Measurements from ENCODE around the gene LRCH3. TPM values are rescaled to one million over a fixed set of nuclear protein-coding genes. Genes with fewer than 3 reads are reported as not detected.

The LRCH3 gene
- total and polyA plus RNA-seq, 12 donors, result 7.4 to 54.9 (median 40.8) TPM

DNA sequence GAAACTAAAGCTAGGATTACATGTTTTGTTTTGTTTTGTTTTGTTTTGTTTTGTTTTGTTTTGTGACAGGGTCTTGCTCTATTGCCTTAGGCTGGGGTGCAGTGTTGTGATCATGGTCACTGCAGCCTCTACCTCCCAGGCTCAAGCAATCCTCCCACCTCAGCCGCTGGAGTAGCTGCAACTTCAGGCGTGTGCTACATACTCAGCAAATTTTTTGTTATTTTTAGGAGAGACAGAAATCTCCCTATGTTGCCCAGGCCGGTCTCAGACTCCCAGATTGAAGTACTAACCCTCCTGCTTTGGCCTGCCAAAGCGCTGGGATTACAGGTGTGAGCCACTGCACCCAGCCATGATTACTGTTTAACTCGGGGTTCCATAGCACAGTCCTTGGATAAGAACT is 50.7 kb downstream of the LRCH3 start:
- Histone ChIP-seq H3K27me3 (no peaks in the 10 kb centered on the region), H3K4me1 (replicated peaks in 1 of 2) (peaks cover 0 to 5% of the 10 kb centered on the region in 2 donors), H3K36me3 (replicated peaks in 1 of 2) (peaks cover 0 to 64% of the 10 kb centered on the region in 2 donors), H3K27ac (no peak overlapping the region), H3K9me3 (replicated peaks in 1 of 3) (no peaks in the 10 kb centered on the region), H3K4me3 (no peak overlapping the region)
- 91 to 98% (median 95%) methylated on average over 5 of the region's 5 CpGs for WGBS, 4 donors
- no peak for TF ChIP-seq POLR2A (IDR thresholded peaks at IDR 0.05)
- TF ChIP-seq, protein P1, sequence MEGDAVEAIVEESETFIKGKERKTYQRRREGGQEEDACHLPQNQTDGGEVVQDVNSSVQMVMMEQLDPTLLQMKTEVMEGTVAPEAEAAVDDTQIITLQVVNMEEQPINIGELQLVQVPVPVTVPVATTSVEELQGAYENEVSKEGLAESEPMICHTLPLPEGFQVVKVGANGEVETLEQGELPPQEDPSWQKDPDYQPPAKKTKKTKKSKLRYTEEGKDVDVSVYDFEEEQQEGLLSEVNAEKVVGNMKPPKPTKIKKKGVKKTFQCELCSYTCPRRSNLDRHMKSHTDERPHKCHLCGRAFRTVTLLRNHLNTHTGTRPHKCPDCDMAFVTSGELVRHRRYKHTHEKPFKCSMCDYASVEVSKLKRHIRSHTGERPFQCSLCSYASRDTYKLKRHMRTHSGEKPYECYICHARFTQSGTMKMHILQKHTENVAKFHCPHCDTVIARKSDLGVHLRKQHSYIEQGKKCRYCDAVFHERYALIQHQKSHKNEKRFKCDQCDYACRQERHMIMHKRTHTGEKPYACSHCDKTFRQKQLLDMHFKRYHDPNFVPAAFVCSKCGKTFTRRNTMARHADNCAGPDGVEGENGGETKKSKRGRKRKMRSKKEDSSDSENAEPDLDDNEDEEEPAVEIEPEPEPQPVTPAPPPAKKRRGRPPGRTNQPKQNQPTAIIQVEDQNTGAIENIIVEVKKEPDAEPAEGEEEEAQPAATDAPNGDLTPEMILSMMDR (IDR thresholded peaks at IDR 0.05), result no peak
- no peak for DNase-seq
- intact Hi-C loops (cut with DNase I), result no loop called here

DNA sequence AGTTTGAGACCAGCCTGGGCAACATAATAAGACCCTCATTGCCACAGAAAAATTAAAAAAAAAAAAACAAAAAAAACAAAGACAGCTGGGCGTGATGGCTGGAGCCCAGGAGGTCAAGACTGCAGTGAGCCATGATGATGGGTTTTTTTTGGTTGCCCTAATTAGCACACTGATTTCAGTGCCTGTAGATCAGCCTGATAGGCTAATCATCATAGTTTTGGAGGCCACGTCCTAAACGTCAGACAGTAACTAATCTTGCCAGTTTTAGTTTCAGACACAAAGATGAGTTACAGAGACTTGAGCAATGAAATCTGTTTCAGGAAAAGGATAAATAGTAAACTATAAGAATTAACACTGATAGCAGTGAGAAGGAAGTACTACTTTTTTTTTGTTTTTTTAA is 55.4 kb downstream of the LRCH3 start:
- intact Hi-C loops (cut with DNase I), result no loop called here
- TF ChIP-seq, protein P1 (IDR thresholded peaks at IDR 0.05), result no peak
- TF ChIP-seq POLR2A (IDR thresholded peaks at IDR 0.05), result no peak
- no peak overlapping the region for H3K4me3 ChIP-seq
- peak overlapping the region in 1 of 5 donors; percentile 36 for H3K27ac ChIP-seq
- WGBS, 4 donors, result 38 to 50% (median 45%) methylated on average over 3 of the region's 3 CpGs
- DNase-seq, result peak in 1 of 7 donors; percentile 21
- H3K4me1 ChIP-seq (replicated peaks in 1 of 2), result peaks cover 0 to 24% of the 10 kb centered on the region in 2 donors
- no peaks in the 10 kb centered on the region for H3K27me3 ChIP-seq
- H3K9me3 ChIP-seq (replicated peaks in 1 of 3), result no peaks in the 10 kb centered on the region
- H3K36me3 ChIP-seq (replicated peaks in 1 of 2), result peaks cover 0 to 50% of the 10 kb centered on the region in 2 donors

GRCh38 chr3:197847866-197848401 is 56.9 kb downstream of the LRCH3 start:
- H3K27me3 ChIP-seq, result no peaks in the 10 kb centered on the region
- no peak for TF ChIP-seq POLR2A (IDR thresholded peaks at IDR 0.05)
- TF ChIP-seq, protein P1 (IDR thresholded peaks at IDR 0.05), result no peak
- intact Hi-C loops (cut with DNase I), result no loop called here
- peak overlapping the region in 2 of 4 donors; percentile 23 to 48 for H3K4me3 ChIP-seq
- H3K27ac ChIP-seq, result peak overlapping the region in 3 of 5 donors; percentile 70 to 79 (median 78)
- H3K4me1 ChIP-seq (replicated peaks in 1 of 2), result peaks cover 0 to 24% of the 10 kb centered on the region in 2 donors
- no peaks in the 10 kb centered on the region for H3K9me3 ChIP-seq (replicated peaks in 1 of 3)
- DNase-seq, result peak in 3 of 7 donors; percentile 13 to 26 (median 18)
- 18 to 35% (median 20%) methylated on average over 8 of the region's 8 CpGs for WGBS, 4 donors
- H3K36me3 ChIP-seq (replicated peaks in 1 of 2), result peaks cover 0 to 49% of the 10 kb centered on the region in 2 donors

- no peak for DNase-seq
- Histone ChIP-seq H3K4me1 (replicated peaks in 1 of 2) (no peaks in the 10 kb centered on the region), H3K9me3 (replicated peaks in 1 of 3) (no peaks in the 10 kb centered on the region), H3K27ac (no peak overlapping the region), H3K4me3 (no peak overlapping the region), H3K27me3 (no peaks in the 10 kb centered on the region), H3K36me3 (replicated peaks in 1 of 2) (peaks cover 0 to 56% of the 10 kb centered on the region in 2 donors)
- 89 to 92% (median 91%) methylated on average over 8 of the region's 8 CpGs for WGBS, 4 donors
- TF ChIP-seq, protein P1 (IDR thresholded peaks at IDR 0.05), result no peak
- no peak for TF ChIP-seq POLR2A (IDR thresholded peaks at IDR 0.05)
- intact Hi-C loops (cut with DNase I), result no loop called here
These were observed 63.7 kb downstream of the LRCH3 start for GRCh38 chr3:197854596-197855343.
